ENCODE data around the gene OR51M1. TPM values are rescaled to one million over a fixed set of nuclear protein-coding genes. Genes with fewer than 3 reads are reported as not detected.
"Not testable (repeated sequence)": the region's sequence is repeated elsewhere in the genome, so short reads cannot be mapped to it uniquely, and the experiment has no call there.

The OR51M1 gene
- total RNA-seq (2022) (not detected in 2 replicates), Bru-seq, nascent RNA (not detected), BruChase-seq, experiment 1, labeled RNA remaining after a 6-hour chase (not detected), BruChase-seq, experiment 2, labeled RNA remaining after a 2-hour chase (not detected)
- long read RNA-seq: 0 reads

GRCh38 chr11:5383576-5383975, at the start of gene OR51M1:
OR51M1 (plus strand) TSS chr11:5383812; CDS start chr11:5389399, 5,587 bp downstream.
- H3K4me1 Mint-ChIP-seq (ENCODE audit: low read depth, unreplicated experiment): no peaks in the 10 kb centered on the region
- no TSS peak for BruUV-seq (replicated peaks)
- H3K4me3 Mint-ChIP-seq (ENCODE audit: low read depth, unreplicated experiment): no peak within 1 kb of the TSS
- no peak for TF ChIP-seq CTCF (IDR thresholded peaks at IDR 0.05; ENCODE audit: unreplicated experiment)
- no peak within 1 kb of the TSS for H3K27ac Mint-ChIP-seq (ENCODE audit: unreplicated experiment)
- no peaks in the 10 kb centered on the region for H3K36me3 Mint-ChIP-seq (ENCODE audit: insufficient read depth, unreplicated experiment)
- peaks cover 15% of the 10 kb centered on the region for H3K27me3 Mint-ChIP-seq (ENCODE audit: unreplicated experiment)
- DNase-seq: no peak
- no peaks in the 10 kb centered on the region for H3K9me3 Mint-ChIP-seq (ENCODE audit: low read depth, unreplicated experiment)
- CTCF ChIA-PET: no interaction called here
- intact Hi-C loops (cut with micrococcal nuclease; ENCODE audit: unreplicated experiment): loop anchor here (5.0 kb wide), 1 partner anchor 424 kb away; the partner anchor contains the start of gene OR52N2

GRCh38 chr11:5335170-5335569, 48.4 kb upstream of the OR51M1 start:
- Mint-ChIP-seq H3K9me3 (ENCODE audit: low read depth, unreplicated experiment) (no peaks in the 10 kb centered on the region), H3K27me3 (ENCODE audit: unreplicated experiment) (no peaks in the 10 kb centered on the region), H3K4me1 (ENCODE audit: low read depth, unreplicated experiment) (no peaks in the 10 kb centered on the region), H3K27ac (ENCODE audit: unreplicated experiment) (no peak overlapping the region), H3K36me3 (ENCODE audit: insufficient read depth, unreplicated experiment) (no peaks in the 10 kb centered on the region), H3K4me3 (ENCODE audit: low read depth, unreplicated experiment) (no peak overlapping the region)
- CTCF ChIA-PET: no interaction called here
- no peak for DNase-seq
- intact Hi-C loops (cut with micrococcal nuclease; ENCODE audit: unreplicated experiment): no loop called here
- TF ChIP-seq CTCF (IDR thresholded peaks at IDR 0.05; ENCODE audit: unreplicated experiment): no peak
- no TSS peak for BruUV-seq (replicated peaks)

GRCh38 chr11:5336331-5336730, 47.3 kb upstream of the OR51M1 start:
- intact Hi-C loops (cut with micrococcal nuclease; ENCODE audit: unreplicated experiment): no loop called here
- CTCF ChIA-PET: no interaction called here
- Mint-ChIP-seq H3K27ac (ENCODE audit: unreplicated experiment) (no peak overlapping the region), H3K27me3 (ENCODE audit: unreplicated experiment) (no peaks in the 10 kb centered on the region), H3K9me3 (ENCODE audit: low read depth, unreplicated experiment) (no peaks in the 10 kb centered on the region), H3K36me3 (ENCODE audit: insufficient read depth, unreplicated experiment) (no peaks in the 10 kb centered on the region), H3K4me3 (ENCODE audit: low read depth, unreplicated experiment) (no peak overlapping the region), H3K4me1 (ENCODE audit: low read depth, unreplicated experiment) (no peaks in the 10 kb centered on the region)
- TF ChIP-seq CTCF (IDR thresholded peaks at IDR 0.05; ENCODE audit: unreplicated experiment): no peak
- BruUV-seq (replicated peaks): no TSS peak
- no peak for DNase-seq

GRCh38 chr11:5337253-5337652, 46.4 kb upstream of the OR51M1 start:
- H3K4me1 Mint-ChIP-seq (ENCODE audit: low read depth, unreplicated experiment); H3K4me3 Mint-ChIP-seq (ENCODE audit: low read depth, unreplicated experiment); intact Hi-C loops (cut with micrococcal nuclease; ENCODE audit: unreplicated experiment); BruUV-seq (replicated peaks); H3K36me3 Mint-ChIP-seq (ENCODE audit: insufficient read depth, unreplicated experiment); CTCF ChIA-PET; H3K9me3 Mint-ChIP-seq (ENCODE audit: low read depth, unreplicated experiment); DNase-seq; H3K27ac Mint-ChIP-seq (ENCODE audit: unreplicated experiment); H3K27me3 Mint-ChIP-seq (ENCODE audit: unreplicated experiment): not testable (repeated sequence)

GRCh38 chr11:5339771-5340322, 43.8 kb upstream of the OR51M1 start:
- intact Hi-C loops (cut with micrococcal nuclease; ENCODE audit: unreplicated experiment): no loop called here
- H3K27me3 Mint-ChIP-seq (ENCODE audit: unreplicated experiment): peaks cover 22% of the 10 kb centered on the region
- H3K27ac Mint-ChIP-seq (ENCODE audit: unreplicated experiment): no peak overlapping the region
- no peaks in the 10 kb centered on the region for H3K4me1 Mint-ChIP-seq (ENCODE audit: low read depth, unreplicated experiment)
- H3K36me3 Mint-ChIP-seq (ENCODE audit: insufficient read depth, unreplicated experiment): no peaks in the 10 kb centered on the region
- no peaks in the 10 kb centered on the region for H3K9me3 Mint-ChIP-seq (ENCODE audit: low read depth, unreplicated experiment)
- TF ChIP-seq CTCF (IDR thresholded peaks at IDR 0.05; ENCODE audit: unreplicated experiment): no peak
- no peak for DNase-seq
- BruUV-seq (replicated peaks): no TSS peak
- CTCF ChIA-PET: no interaction called here
- no peak overlapping the region for H3K4me3 Mint-ChIP-seq (ENCODE audit: low read depth, unreplicated experiment)

Measured in Calu3 (cell line).